ENCODE results near the gene C19orf38. TPM values are rescaled to one million over a fixed set of nuclear protein-coding genes. Genes with fewer than 3 reads are reported as not detected.

The C19orf38 gene
- total and polyA plus RNA-seq, 9 of the 15 experiments (the other 6 are each of a cell fraction or from before 2014, with no cell fraction given) = 0.14 to 0.18 TPM; not detected in 7

DNA sequence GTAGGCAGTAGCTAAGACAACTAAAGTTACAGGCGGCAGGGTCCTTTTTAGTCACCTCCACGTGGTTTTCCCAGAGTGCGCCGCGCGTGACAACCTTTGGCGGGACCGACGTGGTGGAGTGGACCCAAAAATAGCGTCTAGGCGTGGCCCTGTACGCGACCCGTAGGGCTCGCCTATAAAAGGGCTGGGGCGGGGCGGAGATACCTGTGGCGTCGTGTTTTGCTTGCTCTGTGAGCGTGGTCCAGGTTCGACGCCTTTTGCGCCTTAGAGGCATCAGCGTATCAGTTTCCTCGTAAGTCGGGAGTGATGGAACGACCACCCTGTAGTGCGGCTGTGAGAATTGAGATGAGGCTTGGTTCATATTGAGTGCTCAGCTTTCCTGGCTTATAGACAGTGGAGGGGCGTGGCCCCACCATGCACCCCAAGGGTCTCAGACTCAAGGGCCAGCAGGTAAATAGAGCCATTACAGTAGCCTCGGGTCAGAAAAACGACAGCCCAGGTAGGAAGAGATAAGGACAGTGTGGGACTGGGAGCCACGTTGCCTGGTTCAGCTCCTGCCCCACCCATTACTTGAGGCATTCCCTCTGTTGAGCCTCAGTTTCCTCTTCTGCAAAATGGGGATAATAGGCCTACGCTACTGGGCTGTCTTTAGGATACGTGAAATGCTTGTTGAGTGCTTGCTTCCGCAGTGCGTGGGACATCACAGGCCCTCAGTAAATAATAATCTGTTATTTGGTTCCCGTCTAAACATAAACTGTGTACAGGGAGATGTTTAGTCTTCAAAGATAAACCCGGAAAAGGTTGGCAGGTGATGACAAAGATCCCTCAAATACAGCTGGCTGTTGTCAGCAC is 11.5 kb upstream of the C19orf38 start (continued):
- TF ChIP-seq SLC30A9 (CRISPR knock-in tag; IDR thresholded peaks at IDR 0.05) (no peak), ZNF436 (CRISPR knock-in tag; IDR thresholded peaks at IDR 0.05) (no peak), ZNF41 (CRISPR knock-in tag; conservative IDR thresholded peaks at IDR 0.05) (peak; percentile 83), CBFA2T2 (conservative IDR thresholded peaks at IDR 0.05) (peak; percentile 65), ZNF280A (IDR thresholded peaks at IDR 0.05; ENCODE audit: low read depth, partially characterized antibody) (no peak), GATA2 (CRISPR knock-in tag; IDR thresholded peaks at IDR 0.05) (no peak), EGR1 (conservative IDR thresholded peaks at IDR 0.05) (peak; percentile 11; the same call in 1 of the 2 replicates), CSDE1 (IDR thresholded peaks at IDR 0.05) (no peak), ZKSCAN3 (CRISPR knock-in tag; IDR thresholded peaks at IDR 0.05) (no peak), NFE2L1 (tag; IDR thresholded peaks at IDR 0.05; ENCODE audit: borderline replicate concordance, low read depth) (no peak), ZNF695 (CRISPR knock-in tag; IDR thresholded peaks at IDR 0.05) (0 out of 2 replicates have a peak, but pooled peaks have one; percentile 68), ZNF778 (CRISPR knock-in tag; IDR thresholded peaks at IDR 0.05) (no peak), STAT6 (CRISPR knock-in tag; IDR thresholded peaks at IDR 0.05) (peak; percentile 74; the same call in 1 of the 2 replicates), KLF13 (tag; IDR thresholded peaks at IDR 0.05; ENCODE audit: borderline replicate concordance, low read depth) (peak; percentile 78), NR2F6 (CRISPR knock-in tag; IDR thresholded peaks at IDR 0.05) (no peak), YBX1 (IDR thresholded peaks at IDR 0.05) (no peak), HNRNPLL (IDR thresholded peaks at IDR 0.05; ENCODE audit: low read depth, low read length, poor library complexity, severe bottlenecking) (peak; percentile 61), KDM1A (IDR thresholded peaks at IDR 0.05) (peak; percentile 59 to 78; a peak in 3 of 4 replicates), CBX2 (IDR thresholded peaks at IDR 0.05; ENCODE audit: insufficient read depth, low read length, poor library complexity, severe bottlenecking) (no peak), ZNF165 (CRISPR knock-in tag; IDR thresholded peaks at IDR 0.05; ENCODE audit: borderline replicate concordance) (peak; percentile 52; the same call in 1 of the 2 replicates), BCOR (IDR thresholded peaks at IDR 0.05) (peak; percentile 95), TCF3 (CRISPR knock-in tag; IDR thresholded peaks at IDR 0.05) (peak; percentile 43; the same call in 1 of the 2 replicates), ZBTB8A (IDR thresholded peaks at IDR 0.05; ENCODE audit: partially characterized antibody) (no peak)

Data from K562 (cell line).